HG02981 (cell line): Measurements from ENCODE around the gene ANKS1B.
"Not testable (repeated sequence)": the region's sequence is repeated elsewhere in the genome, so short reads cannot be mapped to it uniquely, and the experiment has no call there.

Experiments
- ATAC-seq: cut with Tn5 transposase; IDR thresholded peaks from one replicate; pipeline ENCODE4 v1.9.1; 2021; ENCODE audit warnings: mild to moderate bottlenecking, moderate library complexity; ENCODE audit not compliant: unreplicated experiment

Gene ANKS1B

GRCh38 chr12:99984271-99985128, at the start of gene ANKS1B:
TSS of gene ANKS1B (minus strand) at chr12:99984936. CDS start at chr12:99984237, 699 bp downstream.
- ATAC-seq: peak; percentile 54

- no peak for ATAC-seq
Observed at GRCh38 chr12:100031836-100032235, 47.1 kb upstream of the ANKS1B start.

- no peak for ATAC-seq
Observed at GRCh38 chr12:100027671-100028070, 42.9 kb upstream of the ANKS1B start.

GRCh38 chr12:100026241-100026640, 41.5 kb upstream of the ANKS1B start:
- ATAC-seq: no peak

- no peak for ATAC-seq
Observed at GRCh38 chr12:100024974-100025555, 40.3 kb upstream of the ANKS1B start.

GRCh38 chr12:100020370-100020769, 35.6 kb upstream of the ANKS1B start:
- ATAC-seq: no peak

- no peak for ATAC-seq
Observed at GRCh38 chr12:100017056-100017455, 32.3 kb upstream of the ANKS1B start.

GRCh38 chr12:100016304-100016703, 31.6 kb upstream of the ANKS1B start:
- ATAC-seq: not testable (repeated sequence)

- not testable (repeated sequence) for ATAC-seq
Observed at GRCh38 chr12:100005846-100006245, 21.1 kb upstream of the ANKS1B start.

- ATAC-seq: no peak
Observed at GRCh38 chr12:99997806-99998205, 13.1 kb upstream of the ANKS1B start.

- ATAC-seq: no peak
Observed at GRCh38 chr12:99996095-99996494, 11.4 kb upstream of the ANKS1B start.

- ATAC-seq: no peak
Observed at GRCh38 chr12:99985631-99986030, 895 bp upstream of the ANKS1B start.

- peak; percentile 37 for ATAC-seq
Observed at GRCh38 chr12:99985129-99985570, 414 bp upstream of the ANKS1B start.

GRCh38 chr12:99983456-99984258, 1.1 kb downstream of the ANKS1B start:
- no peak for ATAC-seq

- ATAC-seq: no peak
Observed at GRCh38 chr12:99981639-99982190, 3.0 kb downstream of the ANKS1B start.

- ATAC-seq: no peak
Observed at GRCh38 chr12:99979471-99979870, 5.3 kb downstream of the ANKS1B start.

GRCh38 chr12:99978152-99978551, 6.6 kb downstream of the ANKS1B start:
- ATAC-seq: no peak

GRCh38 chr12:99977550-99977949, 7.2 kb downstream of the ANKS1B start:
- ATAC-seq: no peak

GRCh38 chr12:99976762-99977161, 8.0 kb downstream of the ANKS1B start:
- no peak for ATAC-seq

GRCh38 chr12:99975321-99975720, 9.4 kb downstream of the ANKS1B start:
- ATAC-seq: no peak

GRCh38 chr12:99974146-99974545, 10.6 kb downstream of the ANKS1B start:
- no peak for ATAC-seq
